Measurements from ENCODE around the gene RSPO1. TPM values are rescaled to one million over a fixed set of nuclear protein-coding genes. Genes with fewer than 3 reads are reported as not detected.

The RSPO1 gene
- total RNA-seq, 1 experiment from 2014 or later: not detected

GRCh38 chr1:37621326-37621870 is 13.3 kb downstream of the RSPO1 start:
- no peak overlapping the region for H3K4me2 ChIP-seq
- POLR2A ChIA-PET (ENCODE audit: unreplicated experiment): no interaction called here
- no peaks in the 10 kb centered on the region for H3K9me3 ChIP-seq (ENCODE audit: insufficient read depth, low read depth)
- no peak for TF ChIP-seq EZH2 (IDR thresholded peaks at IDR 0.05; ENCODE audit: low read depth)
- TF ChIP-seq CTCF (conservative IDR thresholded peaks at IDR 0.05): no peak
- no peak overlapping the region for H2AFZ ChIP-seq
- BruUV-seq (replicated peaks): no TSS peak
- no peak overlapping the region for H3K4me3 ChIP-seq
- no peaks in the 10 kb centered on the region for H4K20me1 ChIP-seq (ENCODE audit: insufficient read depth)
- CTCF ChIA-PET: interaction anchor here (0.7 kb wide), 2 partner anchors 693 to 1090 kb away, joined by 4 to 5 read pairs; no protein-coding TSS in a partner anchor
- H3K36me3 ChIP-seq (ENCODE audit: low read depth): no peaks in the 10 kb centered on the region
- peaks cover 85% of the 10 kb centered on the region for H3K27me3 ChIP-seq (ENCODE audit: insufficient read depth, low read depth)
- no peaks in the 10 kb centered on the region for H3K4me1 ChIP-seq (replicated peaks; ENCODE audit: insufficient read depth)
- H3K79me2 ChIP-seq (ENCODE audit: low read depth): no peaks in the 10 kb centered on the region
- intact Hi-C loops (cut with micrococcal nuclease; ENCODE audit: unreplicated experiment): no loop called here
- H3K27ac ChIP-seq: no peak overlapping the region
- no peak for DNase-seq
- no peaks in the 10 kb centered on the region for H3F3A ChIP-seq (ENCODE audit: insufficient read depth, low read depth)
- H3K9me2 ChIP-seq (ENCODE audit: insufficient read depth): no peaks in the 10 kb centered on the region

GRCh38 chr1:37620707-37621106 is 14.0 kb downstream of the RSPO1 start:
- no peak overlapping the region for H3K4me3 ChIP-seq
- no TSS peak for BruUV-seq (replicated peaks)

GRCh38 chr1:37616330-37616729 is 18.4 kb downstream of the RSPO1 start:
- peaks cover 95% of the 10 kb centered on the region for H3K27me3 ChIP-seq (ENCODE audit: insufficient read depth, low read depth)
- no peak overlapping the region for H3K4me3 ChIP-seq
- H3K79me2 ChIP-seq (ENCODE audit: low read depth): no peaks in the 10 kb centered on the region
- intact Hi-C loops (cut with micrococcal nuclease; ENCODE audit: unreplicated experiment): no loop called here
- no peak overlapping the region for H3K4me2 ChIP-seq
- no peak for DNase-seq
- no peak overlapping the region for H3K27ac ChIP-seq
- BruUV-seq (replicated peaks): no TSS peak
- no peaks in the 10 kb centered on the region for H3K36me3 ChIP-seq (ENCODE audit: low read depth)
- ChIA-PET POLR2A (ENCODE audit: unreplicated experiment) (no interaction called here), CTCF (no interaction called here)
- H2AFZ ChIP-seq: no peak overlapping the region
- no peaks in the 10 kb centered on the region for H3K9me3 ChIP-seq (ENCODE audit: insufficient read depth, low read depth)
- H3K9me2 ChIP-seq (ENCODE audit: insufficient read depth): no peaks in the 10 kb centered on the region
- no peaks in the 10 kb centered on the region for H4K20me1 ChIP-seq (ENCODE audit: insufficient read depth)
- H3F3A ChIP-seq (ENCODE audit: insufficient read depth, low read depth): no peaks in the 10 kb centered on the region
- TF ChIP-seq EZH2 (IDR thresholded peaks at IDR 0.05; ENCODE audit: low read depth): no peak
- no peak for TF ChIP-seq CTCF (conservative IDR thresholded peaks at IDR 0.05)
- no peaks in the 10 kb centered on the region for H3K4me1 ChIP-seq (replicated peaks; ENCODE audit: insufficient read depth)

More at GRCh38 chr1:37620707-37621106, 14.0 kb downstream of the RSPO1 start:
- H3K4me1 ChIP-seq (replicated peaks; ENCODE audit: insufficient read depth): no peaks in the 10 kb centered on the region
- H3K27ac ChIP-seq: no peak overlapping the region
- H4K20me1 ChIP-seq (ENCODE audit: insufficient read depth): no peaks in the 10 kb centered on the region
- no peak overlapping the region for H2AFZ ChIP-seq
- TF ChIP-seq CTCF (conservative IDR thresholded peaks at IDR 0.05) (no peak), EZH2 (IDR thresholded peaks at IDR 0.05; ENCODE audit: low read depth) (no peak)
- H3K9me2 ChIP-seq (ENCODE audit: insufficient read depth): no peaks in the 10 kb centered on the region
- no peaks in the 10 kb centered on the region for H3K9me3 ChIP-seq (ENCODE audit: insufficient read depth, low read depth)
- no peaks in the 10 kb centered on the region for H3K36me3 ChIP-seq (ENCODE audit: low read depth)
- intact Hi-C loops (cut with micrococcal nuclease; ENCODE audit: unreplicated experiment): no loop called here
- H3K4me2 ChIP-seq: no peak overlapping the region
- ChIA-PET CTCF (no interaction called here), POLR2A (ENCODE audit: unreplicated experiment) (no interaction called here)
- DNase-seq: no peak
- no peaks in the 10 kb centered on the region for H3K79me2 ChIP-seq (ENCODE audit: low read depth)
- no peaks in the 10 kb centered on the region for H3F3A ChIP-seq (ENCODE audit: insufficient read depth, low read depth)
- peaks cover 85% of the 10 kb centered on the region for H3K27me3 ChIP-seq (ENCODE audit: insufficient read depth, low read depth)

All from PC-9 (cell line).